ENCODE results near the gene PAEP. TPM values are rescaled to one million over a fixed set of nuclear protein-coding genes. Genes with fewer than 3 reads are reported as not detected.

Gene PAEP
- total and polyA plus RNA-seq, 4 donors = 0.37 to 3.0 (median 0.98) TPM; not detected in 1

DNA sequence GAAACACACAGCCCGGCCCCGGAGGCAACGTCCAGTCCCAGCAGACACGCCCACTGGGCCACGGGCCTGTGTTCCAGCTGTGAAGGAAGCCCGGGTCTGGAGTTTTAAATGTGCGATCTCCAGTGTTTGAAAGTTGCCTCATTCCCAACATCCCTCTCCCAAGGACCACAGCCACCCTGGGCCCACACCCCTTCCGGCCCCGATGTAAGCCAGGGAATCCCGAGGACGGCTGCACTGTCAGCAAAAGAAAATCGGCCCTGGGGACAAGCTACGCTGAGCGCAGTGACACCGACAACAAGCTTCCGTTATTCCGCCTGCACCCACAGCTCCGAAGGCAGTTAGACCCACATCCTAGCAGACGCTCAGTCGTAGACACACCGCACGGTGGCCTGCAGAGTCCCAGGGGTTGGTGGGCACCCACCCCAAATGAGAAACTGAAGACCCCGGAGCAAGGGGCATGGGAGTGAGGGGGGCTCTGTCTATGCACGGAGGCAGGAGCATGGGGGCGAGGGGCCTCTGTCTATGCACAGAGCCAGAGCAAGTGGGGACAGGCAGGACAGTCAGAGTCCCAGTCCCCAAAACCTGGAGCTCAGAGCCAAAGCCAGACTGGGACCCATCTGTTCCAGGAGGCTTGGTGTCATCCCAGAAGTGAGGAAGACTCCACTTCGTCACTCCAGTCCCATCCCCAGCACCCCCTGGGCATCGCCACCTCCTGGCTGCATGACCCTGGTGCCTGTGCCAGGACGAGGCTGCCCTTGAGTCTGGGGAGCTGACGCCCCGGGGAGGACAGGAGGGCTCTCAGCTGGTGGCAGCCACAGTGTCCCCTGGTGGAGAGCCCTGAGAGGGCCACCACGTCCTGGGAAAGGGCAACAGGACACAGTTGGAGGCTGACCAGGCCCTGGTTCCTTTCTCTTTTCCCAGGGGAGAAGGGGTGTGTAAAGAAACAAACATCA is 54.4 kb downstream of the PAEP start:
- H3K9me3 ChIP-seq (ENCODE audit: control insufficient read depth in 4 of 4, insufficient read depth in 3 of 4, low read length in 3 of 4) = peaks cover 0 to 5% (median 0%) of the 10 kb centered on the region in 4 donors
- DNase-seq (no peak), ATAC-seq (ENCODE audit: insufficient read depth, low FRiP score) (no peak)
- H3K36me3 ChIP-seq (ENCODE audit: control insufficient read depth in 4 of 4, insufficient read depth in 4 of 4, low read length in 4 of 4) = no peaks in the 10 kb centered on the region
- peaks cover 0 to 6% (median 3%) of the 10 kb centered on the region in 3 donors for H3K27me3 ChIP-seq (ENCODE audit: control insufficient read depth in 3 of 3, insufficient read depth in 3 of 3, low read length in 2 of 3)
- no peak overlapping the region for H3K4me3 ChIP-seq
- H3K4me1 ChIP-seq (ENCODE audit: control insufficient read depth in 5 of 5, insufficient read depth in 5 of 5, low read length in 5 of 5) = no peaks in the 10 kb centered on the region
- no peak overlapping the region for H3K9ac ChIP-seq (ENCODE audit: insufficient read depth in 1 of 2, low read length in 2 of 2)
- TF ChIP-seq CTCF (IDR thresholded peaks at IDR 0.05; ENCODE audit: control extremely low read depth, extremely low read depth) = no peak
- WGBS, 2 donors = 61 to 71% methylated on average over 31 of the region's 31 CpGs
- no peak overlapping the region for H3K27ac ChIP-seq (ENCODE audit: low read depth in 1 of 2, low read length in 1 of 2)

Other genes starting within 250 kb of the PAEP start
- 10 to 100 TPM; 22.9 to 29.6 TPM for gene PPP1R26, start 82.0 kb upstream of the PAEP start, total RNA-seq
- gene PPP1R26, start 82.0 kb upstream of the PAEP start, polyA plus RNA-seq = 10 to 100 TPM in 1 of 2 donors, 1 to 10 TPM in 1; 9.3 to 13.6 TPM
- 10 to 100 TPM; 18.2 to 30.5 TPM for gene MRPS2, start 61.1 kb upstream of the PAEP start, total RNA-seq
- gene MRPS2, start 61.1 kb upstream of the PAEP start, polyA plus RNA-seq = 10 to 100 TPM; 33.0 to 42.0 TPM
- not detected for gene LCN1, start 40.3 kb upstream of the PAEP start, total RNA-seq
- gene LCN1, start 40.3 kb upstream of the PAEP start, polyA plus RNA-seq = not detected
- gene OBP2A, start 15.6 kb upstream of the PAEP start, total RNA-seq = not detected
- gene OBP2A, start 15.6 kb upstream of the PAEP start, polyA plus RNA-seq = under 1 TPM in 1 of 2 donors, not detected in 1; 0.07 TPM
- gene GLT6D1, start 77.8 kb downstream of the PAEP start, total RNA-seq = not detected
- not detected for gene GLT6D1, start 77.8 kb downstream of the PAEP start, polyA plus RNA-seq
- gene LCN9, start 101.6 kb downstream of the PAEP start, total RNA-seq = not detected
- gene LCN9, start 101.6 kb downstream of the PAEP start, polyA plus RNA-seq = not detected
- gene SOHLH1, start 137.7 kb downstream of the PAEP start, total RNA-seq = not detected
- not detected for gene SOHLH1, start 137.7 kb downstream of the PAEP start, polyA plus RNA-seq
- under 1 TPM; 0.06 to 0.28 TPM for gene KCNT1, start 140.4 kb downstream of the PAEP start, total RNA-seq
- gene KCNT1, start 140.4 kb downstream of the PAEP start, polyA plus RNA-seq = under 1 TPM; 0.06 to 0.16 TPM